GM18867 (cell line): ENCODE results near the gene C2orf42.
"Not testable (repeated sequence)": the region's sequence is repeated elsewhere in the genome, so short reads cannot be mapped to it uniquely, and the experiment has no call there.

Source experiments
- ATAC-seq: cut with Tn5 transposase; IDR thresholded peaks from one replicate; pipeline ENCODE4 v1.9.1; 2021; ENCODE audit warnings: mild to moderate bottlenecking, moderate library complexity; ENCODE audit not compliant: unreplicated experiment

Gene C2orf42

GRCh38 chr2:70190418-70191243, at the start of gene C2orf42:
Gene C2orf42, minus strand, starts transcription at chr2:70191019. Its CDS starts 9,034 bp downstream, at chr2:70181985.
- peak; percentile 84 for ATAC-seq

- ATAC-seq, result no peak
Observed at GRCh38 chr2:70240599-70240998, 49.8 kb upstream of the C2orf42 start.

GRCh38 chr2:70233926-70234325, 43.1 kb upstream of the C2orf42 start:
- no peak for ATAC-seq

GRCh38 chr2:70226781-70227180, 36.0 kb upstream of the C2orf42 start:
- ATAC-seq, result no peak

- not testable (repeated sequence) for ATAC-seq
Observed at GRCh38 chr2:70223305-70223704, 32.5 kb upstream of the C2orf42 start.

- no peak for ATAC-seq
Observed at GRCh38 chr2:70214953-70215549, 24.2 kb upstream of the C2orf42 start.

- ATAC-seq, result no peak
Observed at GRCh38 chr2:70214365-70214764, 23.5 kb upstream of the C2orf42 start.

GRCh38 chr2:70212298-70212932, 21.6 kb upstream of the C2orf42 start:
- ATAC-seq, result no peak

- ATAC-seq, result no peak
Observed at GRCh38 chr2:70211595-70211994, 20.8 kb upstream of the C2orf42 start.

GRCh38 chr2:70204452-70204851, 13.6 kb upstream of the C2orf42 start:
- ATAC-seq, result no peak

GRCh38 chr2:70203086-70203485, 12.3 kb upstream of the C2orf42 start:
- no peak for ATAC-seq

- no peak for ATAC-seq
Observed at GRCh38 chr2:70202236-70202806, 11.5 kb upstream of the C2orf42 start.

- ATAC-seq, result no peak
Observed at GRCh38 chr2:70201831-70202230, 11.0 kb upstream of the C2orf42 start.

- ATAC-seq, result no peak
Observed at GRCh38 chr2:70201225-70201768, 10.5 kb upstream of the C2orf42 start.

- ATAC-seq, result no peak
Observed at GRCh38 chr2:70199320-70199864, 8.6 kb upstream of the C2orf42 start.

GRCh38 chr2:70192516-70192915, 1.7 kb upstream of the C2orf42 start:
- no peak for ATAC-seq

- no peak for ATAC-seq
Observed at GRCh38 chr2:70191244-70191735, 471 bp upstream of the C2orf42 start.

- no peak for ATAC-seq
Observed at GRCh38 chr2:70188460-70188859, 2.4 kb downstream of the C2orf42 start.

GRCh38 chr2:70187170-70187569, 3.6 kb downstream of the C2orf42 start:
- ATAC-seq, result not testable (repeated sequence)

- no peak for ATAC-seq
Observed at GRCh38 chr2:70182689-70183088, 8.1 kb downstream of the C2orf42 start.
